PC-3 (cell line): Measurements from ENCODE around the gene VAV3. TPM values are rescaled to one million over a fixed set of nuclear protein-coding genes. Genes with fewer than 3 reads are reported as not detected.

Source experiments
- ATAC-seq: fragments of 200-7000 bp; cut with Tn5 transposase; 2 replicates; pipeline ENCODE4 v1.9.1; 2020; ENCODE audit warnings: mild to moderate bottlenecking, moderate library complexity
- BruUV-seq: library from RNA; stranded (reverse); fragments of 400-500 nt; replicated peaks from 2 replicates; lab custom pipeline; 2021; lab: Mats Ljungman, UMichigan
- CTCF ChIA-PET: fragments of 300-600 bp; sonication (Branson Sonifier 250); formaldehyde crosslinking; loops from one replicate; lab custom pipeline; 2022; ENCODE audit warnings: antibody characterized with exemption; lab: Charles Lee
- POLR2A ChIA-PET: fragments of 300-600 bp; sonication (Branson Sonifier 250); formaldehyde crosslinking; loops from one replicate; lab custom pipeline; 2022; ENCODE audit warnings: antibody characterized with exemption; ENCODE audit not compliant: unreplicated experiment; lab: Charles Lee
- DNase-seq: peaks from one replicate; pipeline ENCODE4 v3.0.0-alpha.2; 2015
- H2AFZ ChIP-seq: fragments of 300-600 bp; sonication (generic); 2 replicates; pipeline ENCODE4 v1.6.0; 2016; ENCODE audit warnings: antibody characterized with exemption, low read length
- H3F3A ChIP-seq: fragments of 300-600 bp; sonication (generic); one replicate; pipeline ENCODE4 v1.6.0; 2017; ENCODE audit warnings: antibody characterized with exemption, low read length, control low read depth, mild to moderate bottlenecking; ENCODE audit not compliant: unreplicated experiment
- H3K27ac ChIP-seq: fragments of 300-600 bp; sonication (generic); 2 replicates; pipeline ENCODE4 v1.5.1; 2016; ENCODE audit warnings: mild to moderate bottlenecking, low read length
- H3K27me3 ChIP-seq: fragments of 300-600 bp; sonication (generic); 2 replicates; pipeline ENCODE4 v1.6.1; 2016; ENCODE audit warnings: low read length, mixed read lengths
- H3K36me3 ChIP-seq: fragments of 300-600 bp; sonication (generic); 2 replicates; pipeline ENCODE4 v1.6.1; 2016; ENCODE audit warnings: low read depth, mixed run types, low read length, mixed read lengths
- H3K4me1 ChIP-seq: fragments of 300-600 bp; sonication (generic); 2 replicates; pipeline ENCODE4 v1.5.1; 2016; ENCODE audit warnings: low read length; ENCODE audit not compliant: insufficient read depth
- H3K4me2 ChIP-seq: fragments of 300-600 bp; sonication (generic); 2 replicates; pipeline ENCODE4 v1.6.0; 2016; ENCODE audit warnings: low read length
- H3K4me3 ChIP-seq: fragments of 300-600 bp; sonication (generic); 2 replicates; pipeline ENCODE4 v1.5.1; 2016; ENCODE audit warnings: mild to moderate bottlenecking, low read length, mixed read lengths
- H3K79me2 ChIP-seq: fragments of 300-600 bp; sonication (generic); 2 replicates; pipeline ENCODE4 v1.6.1; 2017; ENCODE audit warnings: low read length, mixed read lengths
- H3K9ac ChIP-seq: fragments of 300-600 bp; sonication (generic); 2 replicates; pipeline ENCODE4 v1.6.0; 2016; ENCODE audit warnings: mild to moderate bottlenecking, low read length
- H3K9me2 ChIP-seq: fragments of 300-600 bp; sonication (generic); replicated peaks from 2 replicates; pipeline ENCODE4 v1.6.1; 2016; ENCODE audit warnings: mixed run types, low read length, mixed read lengths
- H3K9me3 ChIP-seq: fragments of 300-600 bp; sonication (generic); 2 replicates; pipeline ENCODE4 v1.6.1; 2016; ENCODE audit warnings: low read length, mixed read lengths
- H4K20me1 ChIP-seq: fragments of 300-600 bp; sonication (generic); 2 replicates; pipeline ENCODE4 v1.6.1; 2016; ENCODE audit warnings: low read length, mixed read lengths
- CTCF ChIP-seq: fragments of 300-600 bp; sonication (generic); conservative IDR thresholded peaks from 2 replicates; pipeline ENCODE4 v1.5.1; 2017; ENCODE audit warnings: antibody characterized with exemption, low read depth, mild to moderate bottlenecking, low read length
- EZH2 ChIP-seq: fragments of 300-600 bp; sonication (generic); IDR thresholded peaks from one replicate; pipeline ENCODE4 v1.6.1; 2017; ENCODE audit warnings: antibody characterized with exemption, mild to moderate bottlenecking, low read length; ENCODE audit not compliant: unreplicated experiment
- EZH2phosphoT487 ChIP-seq: fragments of 300-600 bp; sonication (generic); IDR thresholded peaks from 2 replicates; pipeline ENCODE4 v1.6.1; 2018; ENCODE audit warnings: mild to moderate bottlenecking, antibody characterized with exemption, low read length, borderline replicate concordance
- intact Hi-C: fragments of 100-400 bp; cut with micrococcal nuclease; formaldehyde crosslinking; loops from 2 replicates; pipeline ENCODE4 v1.9.0; 2023
- total RNA-seq: library from RNA; depleted of rRNA; stranded (reverse); fragments of >200 nt; gene quantifications from 2 replicates; pipeline ENCODE4 v1.2.3, GENCODE V29; 2014

The VAV3 gene
- total RNA-seq, 1 experiment from 2014 or later, result 0.73 TPM

GRCh38 chr1:107993920-107994319 is 28.9 kb upstream of the VAV3 start:
- Histone ChIP-seq H3F3A (no peaks in the 10 kb centered on the region), H3K36me3 (no peaks in the 10 kb centered on the region), H4K20me1 (no peaks in the 10 kb centered on the region), H3K79me2 (no peaks in the 10 kb centered on the region), H2AFZ (no peak overlapping the region), H3K9me3 (no peaks in the 10 kb centered on the region), H3K27me3 (no peaks in the 10 kb centered on the region), H3K27ac (no peak overlapping the region), H3K4me2 (no peak overlapping the region), H3K9me2 (no peaks in the 10 kb centered on the region), H3K9ac (no peak overlapping the region), H3K4me3 (no peak overlapping the region), H3K4me1 (no peaks in the 10 kb centered on the region)
- TF ChIP-seq CTCF, result no peak
- TF ChIP-seq EZH2phosphoT487, result no peak
- TF ChIP-seq EZH2, result no peak
- ATAC-seq (no peak), DNase-seq (no peak)
- intact Hi-C loops, result no loop called here
- ChIA-PET POLR2A (no interaction called here), CTCF (no interaction called here)
- no TSS peak for BruUV-seq

- H3K79me2 ChIP-seq, result no peaks in the 10 kb centered on the region
- TF ChIP-seq EZH2 (no peak), CTCF (no peak), EZH2phosphoT487 (no peak)
- H3K27me3 ChIP-seq, result no peaks in the 10 kb centered on the region
- H3K9ac ChIP-seq, result no peak overlapping the region
- H3F3A ChIP-seq, result no peaks in the 10 kb centered on the region
- H3K4me1 ChIP-seq, result no peaks in the 10 kb centered on the region
- ChIA-PET POLR2A (no interaction called here), CTCF (no interaction called here)
- H2AFZ ChIP-seq, result no peak overlapping the region
- no peak overlapping the region for H3K27ac ChIP-seq
- ATAC-seq, result no peak
- H3K4me3 ChIP-seq, result no peak overlapping the region
- H3K9me3 ChIP-seq, result no peaks in the 10 kb centered on the region
- H3K9me2 ChIP-seq, result no peaks in the 10 kb centered on the region
- no TSS peak for BruUV-seq
- H3K36me3 ChIP-seq, result no peaks in the 10 kb centered on the region
- no peak overlapping the region for H3K4me2 ChIP-seq
- intact Hi-C loops, result no loop called here
- no peaks in the 10 kb centered on the region for H4K20me1 ChIP-seq
- DNase-seq, result no peak
These were observed 27.4 kb upstream of the VAV3 start for GRCh38 chr1:107992347-107992746.

- DNase-seq (peak; percentile 9), ATAC-seq (no peak)
- Histone ChIP-seq H3K4me3 (no peak overlapping the region), H3K27ac (no peak overlapping the region), H3K4me1 (no peaks in the 10 kb centered on the region), H3F3A (no peaks in the 10 kb centered on the region), H2AFZ (no peak overlapping the region), H3K9ac (no peak overlapping the region), H3K9me3 (no peaks in the 10 kb centered on the region), H3K36me3 (no peaks in the 10 kb centered on the region), H3K4me2 (no peak overlapping the region), H3K27me3 (no peaks in the 10 kb centered on the region), H3K9me2 (no peaks in the 10 kb centered on the region), H3K79me2 (no peaks in the 10 kb centered on the region), H4K20me1 (no peaks in the 10 kb centered on the region)
- intact Hi-C loops, result no loop called here
- ChIA-PET POLR2A (no interaction called here), CTCF (no interaction called here)
- TF ChIP-seq EZH2phosphoT487 (no peak), CTCF (no peak), EZH2 (no peak)
- no TSS peak for BruUV-seq
These were observed 26.5 kb upstream of the VAV3 start for GRCh38 chr1:107991371-107992066.
